ENCODE data around the gene PRDM15.

DNA sequence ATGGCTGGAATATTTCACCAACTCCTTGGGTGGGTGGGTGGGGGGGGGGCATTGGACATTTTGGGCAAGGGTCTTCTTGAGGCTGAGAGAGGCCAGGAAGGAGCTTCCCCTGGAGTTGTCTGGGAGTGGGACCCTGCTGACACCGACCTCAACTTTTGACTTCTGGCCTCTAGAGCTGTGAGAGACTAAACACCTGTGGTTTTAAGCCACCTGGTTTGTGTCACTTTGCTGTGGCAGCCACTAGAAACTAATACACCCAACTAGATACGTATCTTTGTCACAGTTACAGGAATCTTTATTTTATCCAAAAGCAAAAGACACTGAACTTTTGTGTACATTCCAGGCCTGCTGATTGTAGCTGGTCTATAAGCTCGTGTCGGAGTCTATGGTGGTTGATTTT lies 102.4 kb downstream of the PRDM15 start:
- TF ChIP-seq, protein P1, sequence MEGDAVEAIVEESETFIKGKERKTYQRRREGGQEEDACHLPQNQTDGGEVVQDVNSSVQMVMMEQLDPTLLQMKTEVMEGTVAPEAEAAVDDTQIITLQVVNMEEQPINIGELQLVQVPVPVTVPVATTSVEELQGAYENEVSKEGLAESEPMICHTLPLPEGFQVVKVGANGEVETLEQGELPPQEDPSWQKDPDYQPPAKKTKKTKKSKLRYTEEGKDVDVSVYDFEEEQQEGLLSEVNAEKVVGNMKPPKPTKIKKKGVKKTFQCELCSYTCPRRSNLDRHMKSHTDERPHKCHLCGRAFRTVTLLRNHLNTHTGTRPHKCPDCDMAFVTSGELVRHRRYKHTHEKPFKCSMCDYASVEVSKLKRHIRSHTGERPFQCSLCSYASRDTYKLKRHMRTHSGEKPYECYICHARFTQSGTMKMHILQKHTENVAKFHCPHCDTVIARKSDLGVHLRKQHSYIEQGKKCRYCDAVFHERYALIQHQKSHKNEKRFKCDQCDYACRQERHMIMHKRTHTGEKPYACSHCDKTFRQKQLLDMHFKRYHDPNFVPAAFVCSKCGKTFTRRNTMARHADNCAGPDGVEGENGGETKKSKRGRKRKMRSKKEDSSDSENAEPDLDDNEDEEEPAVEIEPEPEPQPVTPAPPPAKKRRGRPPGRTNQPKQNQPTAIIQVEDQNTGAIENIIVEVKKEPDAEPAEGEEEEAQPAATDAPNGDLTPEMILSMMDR (conservative IDR thresholded peaks at IDR 0.05 in 1 of 2, IDR thresholded peaks at IDR 0.05 in 1 of 2; ENCODE audit: low read depth in 1 of 2, low read length in 2 of 2) = no peak
- no peak for TF ChIP-seq EZH2 (IDR thresholded peaks at IDR 0.05; ENCODE audit: low read length, missing control alignments)

All from fibroblast of lung (primary cell).